Endothelial cell of umbilical vein (primary cell): ENCODE data around the gene INPP5A. TPM values are rescaled to one million over a fixed set of nuclear protein-coding genes. Genes with fewer than 3 reads are reported as not detected.

ENCODE experiments used
- BruUV-seq: library from RNA; stranded (reverse); fragments of 400-500 nt; replicated peaks from 2 replicates; lab custom pipeline; 2021; lab: Mats Ljungman, UMichigan
- CTCF ChIA-PET: fragments of 300-600, 350-600 bp; sonication (Branson Sonifier 250); formaldehyde crosslinking; loops from one replicate; lab custom pipeline; 2021; ENCODE audit warnings: antibody characterized with exemption, inconsistent platforms; lab: Charles Lee
- POLR2A ChIA-PET: fragments of 300-600, 350-600 bp; sonication (Branson Sonifier 250); formaldehyde crosslinking; loops from one replicate; lab custom pipeline; 2021; ENCODE audit warnings: antibody characterized with exemption, inconsistent platforms; lab: Charles Lee
- DNase-seq: peaks from one replicate; pipeline ENCODE4 v3.0.0-alpha.2; 2011; ENCODE audit warnings: low read depth, low spot score
- FAIRE-seq: peaks from 2 replicates; lab custom pipeline; 2011; peaks lifted over from hg19 to GRCh38; lab: Jason Lieb, UNC
- H2AFZ ChIP-seq: 2 replicates; pipeline ENCODE4 v1.6.0; 2012; ENCODE audit warnings: low read depth, low read length, control low read depth, inconsistent platforms
- H3K27ac ChIP-seq: 2 replicates; pipeline ENCODE4 v1.5.1; 2011; ENCODE audit warnings: low read depth, mild to moderate bottlenecking, control low read depth, low read length, moderate library complexity; ENCODE audit not compliant: insufficient read depth
- H3K27me3 ChIP-seq, 2 experiments: 2 replicates each; pipeline versions ENCODE4 v1.6.0 to v1.6.1; 2011; ENCODE audit warnings: low read length in 2 of 2, mixed read lengths in 1 of 2; ENCODE audit not compliant: control insufficient read depth in 2 of 2, insufficient read depth in 2 of 2
- H3K36me3 ChIP-seq, 2 experiments: 2 replicates in 1 of 2; 3 replicates in 1 of 2; pipeline ENCODE4 v1.5.1; 2011; ENCODE audit warnings: low read length in 2 of 2, mild to moderate bottlenecking in 1 of 2, moderate library complexity in 1 of 2; ENCODE audit not compliant: control insufficient read depth in 2 of 2, insufficient read depth in 2 of 2; ENCODE audit errors: extremely low read depth in 1 of 2
- H3K4me1 ChIP-seq: 3 replicates; pipeline ENCODE4 v1.5.1; 2011; ENCODE audit warnings: mild to moderate bottlenecking, low read length; ENCODE audit not compliant: control insufficient read depth, insufficient read depth; ENCODE audit errors: extremely low read depth
- H3K4me2 ChIP-seq: 2 replicates; pipeline ENCODE4 v1.6.1; 2011; ENCODE audit warnings: low read length, control low read depth, mixed read lengths; ENCODE audit not compliant: insufficient read depth
- H3K4me3 ChIP-seq, 3 experiments: fragments of 200-600 bp in 1 of 3; sonication (generic), shearing (Covaris generic) in 1 of 3; replicated peaks in 1 of 3; 2 replicates each; pipeline ENCODE4 v1.5.1; 2011 to 2016; ENCODE audit warnings: control low read depth in 3 of 3, low read length in 3 of 3, mild to moderate bottlenecking in 2 of 3, inconsistent platforms in 1 of 3, low read depth in 1 of 3, moderate library complexity in 1 of 3; ENCODE audit not compliant: insufficient read depth in 1 of 3
- H3K79me2 ChIP-seq: 2 replicates; pipeline ENCODE4 v1.6.0; 2012; ENCODE audit warnings: low read length, inconsistent platforms; ENCODE audit not compliant: control insufficient read depth, insufficient read depth
- H3K9ac ChIP-seq: replicated peaks from 2 replicates; pipeline ENCODE3; 2011; ENCODE audit warnings: low read length, control low read depth; ENCODE audit not compliant: insufficient read depth; ENCODE audit errors: extremely low read depth
- H3K9me1 ChIP-seq: replicated peaks from 3 replicates; pipeline ENCODE4 v1.6.0; 2011; ENCODE audit warnings: mild to moderate bottlenecking, low read length; ENCODE audit not compliant: control insufficient read depth, insufficient read depth; ENCODE audit errors: extremely low read depth
- H3K9me3 ChIP-seq: replicated peaks from 2 replicates; pipeline ENCODE4 v1.5.1; 2012; ENCODE audit warnings: low read length, inconsistent platforms; ENCODE audit not compliant: control insufficient read depth, insufficient read depth
- H4K20me1 ChIP-seq: replicated peaks from 2 replicates; pipeline ENCODE3; 2011; ENCODE audit warnings: mild to moderate bottlenecking, low read length; ENCODE audit not compliant: control insufficient read depth, insufficient read depth; ENCODE audit errors: extremely low read depth
- EZH2 ChIP-seq: IDR thresholded peaks from 2 replicates; pipeline ENCODE4 v1.6.1; 2012; ENCODE audit warnings: borderline replicate concordance, low read depth, mild to moderate bottlenecking, moderate library complexity, low read length, inconsistent platforms; ENCODE audit not compliant: severe bottlenecking
- FOS ChIP-seq: IDR thresholded peaks from 2 replicates; pipeline ENCODE4 v1.6.1; 2011; ENCODE audit warnings: mild to moderate bottlenecking, low read length, moderate library complexity, borderline replicate concordance; ENCODE audit not compliant: insufficient read depth
- JUN ChIP-seq: IDR thresholded peaks from 2 replicates; pipeline ENCODE4 v1.6.1; 2011; ENCODE audit warnings: borderline replicate concordance, low read depth; ENCODE audit not compliant: insufficient read length, insufficient read depth
- MYC ChIP-seq: IDR thresholded peaks from one replicate; pipeline ENCODE4 v1.6.1; 2011; ENCODE audit warnings: mild to moderate bottlenecking, low read depth, low read length
- dilution Hi-C: fragments of 300-500 bp; cut with MboI; formaldehyde crosslinking; loops from one replicate; pipeline ENCODE4 v1.15.0; 2019; ENCODE audit warnings: low sequenced_read_pairs; ENCODE audit not compliant: extremely low pct_ligation_motif_present
- intact Hi-C: fragments of 100-400 bp; cut with micrococcal nuclease; formaldehyde crosslinking; loops from one replicate; pipeline ENCODE4 v1.10.0; 2022
- polyA plus RNA-seq, 4 experiments: library from polyadenylated mRNA; depleted of rRNA in 3 of 4; stranded (reverse) in 3 of 4; unstranded in 1 of 4; fragments of >200 nt; gene quantifications; 2 replicates each; pipeline versions ENCODE4 v1.2.1 to v1.2.3, GENCODE V29; 2011 to 2012; ENCODE audit warnings: missing spikeins in 1 of 4
- total RNA-seq: library from RNA; stranded (reverse); gene quantifications from 2 replicates; pipeline ENCODE4 v1.2.3, GENCODE V29; 2021

Gene INPP5A
- total and polyA plus RNA-seq, 2 donors (not counting 3 experiments of a cell fraction or from before 2014, with no cell fraction given), result 22.9 to 33.2 TPM

- H3K4me3 ChIP-seq, result no peak overlapping the region
- no peaks in the 10 kb centered on the region for H3K27me3 ChIP-seq
- no peak for TF ChIP-seq EZH2
- no peak overlapping the region for H2AFZ ChIP-seq
- no peaks in the 10 kb centered on the region for H3K9me1 ChIP-seq
- no peaks in the 10 kb centered on the region for H3K9me3 ChIP-seq
- H3K4me1 ChIP-seq, result no peaks in the 10 kb centered on the region
- intact Hi-C loops, result no loop called here
- no peak overlapping the region for H3K27ac ChIP-seq
- dilution Hi-C loops, result no loop called here
- no TSS peak for BruUV-seq
- H3K36me3 ChIP-seq, result no peaks in the 10 kb centered on the region
- DNase-seq (no peak), FAIRE-seq (no peak)
- no peak overlapping the region for H3K4me2 ChIP-seq
- ChIA-PET POLR2A (no interaction called here), CTCF (no interaction called here)
- no peaks in the 10 kb centered on the region for H3K79me2 ChIP-seq
- no peaks in the 10 kb centered on the region for H4K20me1 ChIP-seq
- no peak overlapping the region for H3K9ac ChIP-seq
These were observed 207.3 kb downstream of the INPP5A start for GRCh38 chr10:132744839-132745238.

- Histone ChIP-seq H3K9me3 (no peaks in the 10 kb centered on the region), H3K36me3 (no peaks in the 10 kb centered on the region), H3K4me1 (no peaks in the 10 kb centered on the region), H4K20me1 (no peaks in the 10 kb centered on the region), H3K4me2 (no peak overlapping the region), H3K9ac (no peak overlapping the region), H3K27me3 (no peaks in the 10 kb centered on the region), H3K4me3 (no peak overlapping the region), H3K9me1 (no peaks in the 10 kb centered on the region), H2AFZ (no peak overlapping the region), H3K27ac (no peak overlapping the region), H3K79me2 (no peaks in the 10 kb centered on the region)
- no TSS peak for BruUV-seq
- POLR2A ChIA-PET, result no interaction called here
- FAIRE-seq (no peak), DNase-seq (no peak)
- dilution Hi-C loops, result no loop called here
- CTCF ChIA-PET, result no interaction called here
- intact Hi-C loops, result no loop called here
- TF ChIP-seq FOS (no peak), MYC (no peak), EZH2 (no peak), JUN (no peak)
These were observed 207.9 kb downstream of the INPP5A start for GRCh38 chr10:132745511-132745910.
